GM19395 (cell line): ENCODE results near the gene CPS1.
A peak's percentile ranks its signal among the peaks of the same experiment; 100 is the strongest.

Experiments
- ATAC-seq: cut with Tn5 transposase; IDR thresholded peaks from one replicate; pipeline ENCODE4 v1.9.1; 2021; ENCODE audit warnings: mild to moderate bottlenecking, moderate library complexity; ENCODE audit not compliant: unreplicated experiment

The CPS1 gene

GRCh38 chr2:210546424-210547208 lies 9.8 kb upstream of the CPS1 start:
- ATAC-seq, result no peak

GRCh38 chr2:210548031-210548430 lies 8.4 kb upstream of the CPS1 start:
- no peak for ATAC-seq

GRCh38 chr2:210548878-210549384 lies 7.5 kb upstream of the CPS1 start:
- no peak for ATAC-seq

GRCh38 chr2:210551001-210551400 lies 5.4 kb upstream of the CPS1 start:
- no peak for ATAC-seq

- no peak for ATAC-seq
Observed at GRCh38 chr2:210553373-210553772, 3.0 kb upstream of the CPS1 start.

GRCh38 chr2:210555555-210555954 lies 844 bp upstream of the CPS1 start:
- no peak for ATAC-seq

GRCh38 chr2:210557721-210558120 lies 1.3 kb downstream of the CPS1 start:
- ATAC-seq, result no peak

GRCh38 chr2:210558708-210559107 lies 2.3 kb downstream of the CPS1 start:
- no peak for ATAC-seq

- no peak for ATAC-seq
Observed at GRCh38 chr2:210559182-210559581, 2.8 kb downstream of the CPS1 start.

- no peak for ATAC-seq
Observed at GRCh38 chr2:210561475-210561874, 5.1 kb downstream of the CPS1 start.

GRCh38 chr2:210562091-210562490 lies 5.7 kb downstream of the CPS1 start:
- ATAC-seq, result no peak

GRCh38 chr2:210562502-210563080 lies 6.2 kb downstream of the CPS1 start:
- ATAC-seq, result no peak

GRCh38 chr2:210567279-210567678 lies 10.9 kb downstream of the CPS1 start:
- no peak for ATAC-seq

- no peak for ATAC-seq
Observed at GRCh38 chr2:210568108-210568507, 11.7 kb downstream of the CPS1 start.

GRCh38 chr2:210577263-210578071 lies 21.1 kb downstream of the CPS1 start:
- peak; percentile 95 for ATAC-seq

GRCh38 chr2:210584834-210585233 lies 28.4 kb downstream of the CPS1 start:
- no peak for ATAC-seq

GRCh38 chr2:210586381-210586780 lies 30.0 kb downstream of the CPS1 start:
- no peak for ATAC-seq

GRCh38 chr2:210591663-210592062 lies 35.3 kb downstream of the CPS1 start:
- no peak for ATAC-seq

- no peak for ATAC-seq
Observed at GRCh38 chr2:210592726-210593125, 36.3 kb downstream of the CPS1 start.

GRCh38 chr2:210593166-210593565 lies 36.8 kb downstream of the CPS1 start:
- ATAC-seq, result no peak

- no peak for ATAC-seq
Observed at GRCh38 chr2:210598219-210598618, 41.8 kb downstream of the CPS1 start.

GRCh38 chr2:210599476-210599875 lies 43.1 kb downstream of the CPS1 start:
- no peak for ATAC-seq
